ENCODE data around the gene TBC1D30. TPM values are rescaled to one million over a fixed set of nuclear protein-coding genes. Genes with fewer than 3 reads are reported as not detected.

Gene TBC1D30, protein sequence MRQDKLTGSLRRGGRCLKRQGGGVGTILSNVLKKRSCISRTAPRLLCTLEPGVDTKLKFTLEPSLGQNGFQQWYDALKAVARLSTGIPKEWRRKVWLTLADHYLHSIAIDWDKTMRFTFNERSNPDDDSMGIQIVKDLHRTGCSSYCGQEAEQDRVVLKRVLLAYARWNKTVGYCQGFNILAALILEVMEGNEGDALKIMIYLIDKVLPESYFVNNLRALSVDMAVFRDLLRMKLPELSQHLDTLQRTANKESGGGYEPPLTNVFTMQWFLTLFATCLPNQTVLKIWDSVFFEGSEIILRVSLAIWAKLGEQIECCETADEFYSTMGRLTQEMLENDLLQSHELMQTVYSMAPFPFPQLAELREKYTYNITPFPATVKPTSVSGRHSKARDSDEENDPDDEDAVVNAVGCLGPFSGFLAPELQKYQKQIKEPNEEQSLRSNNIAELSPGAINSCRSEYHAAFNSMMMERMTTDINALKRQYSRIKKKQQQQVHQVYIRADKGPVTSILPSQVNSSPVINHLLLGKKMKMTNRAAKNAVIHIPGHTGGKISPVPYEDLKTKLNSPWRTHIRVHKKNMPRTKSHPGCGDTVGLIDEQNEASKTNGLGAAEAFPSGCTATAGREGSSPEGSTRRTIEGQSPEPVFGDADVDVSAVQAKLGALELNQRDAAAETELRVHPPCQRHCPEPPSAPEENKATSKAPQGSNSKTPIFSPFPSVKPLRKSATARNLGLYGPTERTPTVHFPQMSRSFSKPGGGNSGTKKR
- total RNA-seq = 0.33 and 0.87 TPM in 2 replicates

GRCh38 chr12:64824500-64825142 lies at the start of gene TBC1D30:
TSS of gene TBC1D30 (plus strand) at chr12:64824647. CDS start at chr12:64824880, 233 bp downstream.

Other genes with a start within 250 kb of the TBC1D30 start
- gene RASSF3, start 214.2 kb upstream of the TBC1D30 start, total RNA-seq = 44.1 and 49.6 TPM in 2 replicates
- 136 and 265 TPM in 2 replicates for gene GNS, start 65.2 kb upstream of the TBC1D30 start, total RNA-seq

Data from uterine smooth muscle cell (primary cell).